Kidney (tissue), 14 donors: Measurements from ENCODE around the gene CEMP1. TPM values are rescaled to one million over a fixed set of nuclear protein-coding genes. Genes with fewer than 3 reads are reported as not detected.

Experiments
- DNase-seq, 5 donors: peaks; one replicate each; pipeline ENCODE4 v3.0.0-alpha.2; 2013 to 2020
- FAIRE-seq: peaks from 2 replicates; lab custom pipeline; 2012; peaks lifted over from hg19 to GRCh38; lab: Jason Lieb, UNC
- H3K27ac ChIP-seq, 2 donors: one replicate each; pipeline ENCODE4 v1.7.0; 2013; ENCODE audit warnings: low read depth in 2 of 2, low read length in 2 of 2, inconsistent platforms in 1 of 2
- H3K27me3 ChIP-seq: one replicate; pipeline ENCODE4 v1.7.1; 2013; ENCODE audit warnings: low read length, inconsistent platforms; ENCODE audit not compliant: control insufficient read depth, insufficient read depth
- H3K36me3 ChIP-seq, 3 donors: one replicate each; pipeline versions ENCODE4 v1.7.0 to v1.7.1; 2013; ENCODE audit warnings: low read length in 3 of 3, control low read depth in 1 of 3, inconsistent platforms in 1 of 3; ENCODE audit not compliant: insufficient read depth in 3 of 3, control insufficient read depth in 2 of 3
- H3K4me1 ChIP-seq, 3 donors: one replicate each; pipeline versions ENCODE4 v1.7.0 to v1.7.1; 2013; ENCODE audit warnings: low read length in 3 of 3, inconsistent platforms in 1 of 3, low read depth in 1 of 3; ENCODE audit not compliant: control insufficient read depth in 2 of 3, insufficient read depth in 2 of 3
- H3K4me3 ChIP-seq, 3 donors: one replicate each; pipeline versions ENCODE4 v1.7.0 to v1.8.1; 2013; ENCODE audit warnings: low read length in 3 of 3, control low read depth in 1 of 3, inconsistent platforms in 1 of 3
- H3K9ac ChIP-seq, 3 donors: one replicate each; pipeline versions ENCODE4 v1.7.0 to v1.7.1; 2013; ENCODE audit warnings: low read length in 3 of 3, control low read depth in 1 of 3, inconsistent platforms in 1 of 3
- H3K9me3 ChIP-seq, 3 donors: one replicate each; pipeline versions ENCODE4 v1.7.0 to v1.7.1; 2013; ENCODE audit warnings: low read length in 3 of 3, control low read depth in 1 of 3, inconsistent platforms in 1 of 3; ENCODE audit not compliant: control insufficient read depth in 2 of 3, insufficient read depth in 1 of 3
- CTCF ChIP-seq: IDR thresholded peaks from 3 replicates; pipeline ENCODE4 v1.5.1; 2012; ENCODE audit warnings: mild to moderate bottlenecking, moderate library complexity, borderline replicate concordance; ENCODE audit not compliant: insufficient read depth; ENCODE audit errors: extremely low read depth
- intact Hi-C: fragments of 100-400 bp; cut with DNase I; formaldehyde crosslinking; loops from one replicate; pipeline ENCODE4 v1.11.1; 2022
- polyA plus RNA-seq: library from polyadenylated mRNA; stranded (reverse); fragments of 350-450 nt; fragmentation: Illumina TruSeq; extraction: RNeasy Lipid Tissue Mini Kit (QIAGEN cat#74804); gene quantifications from one replicate; pipeline ENCODE4 v1.2.3, GENCODE V29; 2014; ENCODE audit warnings: low read depth, low replicate concordance; ENCODE audit not compliant: insufficient read depth
- total RNA-seq: library from RNA; stranded (reverse); fragmentation: NEBNext Ultra II Directional; extraction: Animal tissue kit (Norgen Biotek cat#: 25700); gene quantifications from one replicate; pipeline ENCODE4 v1.2.1, GENCODE V29; 2021
- donor health status: control.
- donor health status: control.
- donor health status: control.
- donor health status: control.
- donor health status: control.
- donor health status: DM: yes; HTN: yes; CAD: no.
- donor health status: Normal renal cell carcinoma (clear cell type).

CEMP1 gene
- total and polyA plus RNA-seq, 2 donors from 2014 or later, result 0.54 TPM; not detected in 1

GRCh38 chr16:2495041-2495440 lies 36.2 kb downstream of the CEMP1 start:
- Histone ChIP-seq H3K9ac (no peak overlapping the region), H3K27ac (no peak overlapping the region), H3K4me1 (peaks cover 0 to 47% (median 18%) of the 10 kb centered on the region in 3 donors), H3K9me3 (no peaks in the 10 kb centered on the region), H3K4me3 (no peak overlapping the region), H3K27me3 (no peaks in the 10 kb centered on the region), H3K36me3 (no peaks in the 10 kb centered on the region)
- FAIRE-seq (no peak), DNase-seq (no peak)
- TF ChIP-seq CTCF, result no peak
- intact Hi-C loops, result no loop called here

GRCh38 chr16:2494616-2495015 lies 36.6 kb downstream of the CEMP1 start:
- intact Hi-C loops, result no loop called here
- FAIRE-seq (no peak), DNase-seq (no peak)
- Histone ChIP-seq H3K27me3 (no peaks in the 10 kb centered on the region), H3K4me3 (no peak overlapping the region), H3K36me3 (peaks cover 0 to 2% (median 0%) of the 10 kb centered on the region in 3 donors), H3K9ac (no peak overlapping the region), H3K9me3 (no peaks in the 10 kb centered on the region), H3K27ac (peak overlapping the region; percentile 10 to 70), H3K4me1 (peaks cover 0 to 47% (median 18%) of the 10 kb centered on the region in 3 donors)
- no peak for TF ChIP-seq CTCF

GRCh38 chr16:2493605-2494004 lies 37.6 kb downstream of the CEMP1 start:
- Histone ChIP-seq H3K27me3 (no peaks in the 10 kb centered on the region), H3K9me3 (no peaks in the 10 kb centered on the region), H3K9ac (no peak overlapping the region), H3K27ac (peak overlapping the region; percentile 16 to 70), H3K4me1 (peaks cover 0 to 43% (median 18%) of the 10 kb centered on the region in 3 donors), H3K4me3 (no peak overlapping the region), H3K36me3 (peaks cover 0 to 3% (median 0%) of the 10 kb centered on the region in 3 donors)
- DNase-seq, result no peak
- FAIRE-seq, result no peak
- no peak for TF ChIP-seq CTCF
- intact Hi-C loops, result no loop called here

GRCh38 chr16:2492292-2492691 lies 38.9 kb downstream of the CEMP1 start:
- intact Hi-C loops, result no loop called here
- no peak overlapping the region for H3K9ac ChIP-seq
- peaks cover 0 to 3% (median 0%) of the 10 kb centered on the region in 3 donors for H3K36me3 ChIP-seq
- peak in 4 of 5 donors; percentile 30 to 62 (median 48) for DNase-seq
- no peak for FAIRE-seq
- no peaks in the 10 kb centered on the region for H3K9me3 ChIP-seq
- TF ChIP-seq CTCF, result no peak
- H3K4me3 ChIP-seq, result no peak overlapping the region
- H3K27me3 ChIP-seq, result no peaks in the 10 kb centered on the region
- H3K27ac ChIP-seq, result peak overlapping the region; percentile 67 to 85
- peaks cover 1 to 39% (median 11%) of the 10 kb centered on the region in 3 donors for H3K4me1 ChIP-seq
